Dendritic cell treated with granulocyte-macrophage colony-stimulating factor and Interleukin-4, amounts not matched to agents 40 ng/mL and 50 ng/mL, for 4 days (primary cell): Measurements from ENCODE around the gene TNS3.
A peak's percentile ranks its signal among the peaks of the same experiment; 100 is the strongest.

ENCODE experiments used
- H3K27ac Mint-ChIP-seq: one replicate; pipeline ENCODE4 v1.8.0; 2022; ENCODE audit warnings: mild to moderate bottlenecking, mixed read lengths
- H3K27me3 Mint-ChIP-seq: one replicate; pipeline ENCODE4 v1.8.0; 2022; ENCODE audit warnings: mild to moderate bottlenecking, mixed read lengths
- H3K36me3 Mint-ChIP-seq: one replicate; pipeline ENCODE4 v1.8.0; 2022; ENCODE audit warnings: low read depth, mixed read lengths
- H3K4me1 Mint-ChIP-seq: one replicate; pipeline ENCODE4 v1.8.0; 2022; ENCODE audit warnings: low read depth, mixed read lengths
- H3K4me3 Mint-ChIP-seq: one replicate; pipeline ENCODE4 v1.8.0; 2022; ENCODE audit warnings: mild to moderate bottlenecking, moderate library complexity, mixed read lengths
- H3K9me3 Mint-ChIP-seq: one replicate; pipeline ENCODE4 v1.8.0; 2022; ENCODE audit warnings: mixed read lengths
- intact Hi-C: fragments of 100-400 bp; cut with micrococcal nuclease; formaldehyde crosslinking; loops from one replicate; pipeline ENCODE4 v1.15.0; 2022

TNS3 gene

GRCh38 chr7:47581438-47581803 is 490 bp downstream of the TNS3 start:
- intact Hi-C loops: loop anchor here (10.0 kb wide), 1 partner anchor 233 kb away; no protein-coding TSS in a partner anchor
- Mint-ChIP-seq H3K4me1 (peaks cover 81% of the 10 kb centered on the region), H3K4me3 (peak overlapping the region; percentile 100), H3K27me3 (peaks cover 11% of the 10 kb centered on the region), H3K9me3 (no peaks in the 10 kb centered on the region), H3K36me3 (peaks cover 24% of the 10 kb centered on the region), H3K27ac (peak overlapping the region; percentile 96)

- intact Hi-C loops: loop anchor here (10.0 kb wide), 1 partner anchor 234 kb away; no protein-coding TSS in a partner anchor
- peak overlapping the region; percentile 96 for H3K27ac Mint-ChIP-seq
- peaks cover 30% of the 10 kb centered on the region for H3K36me3 Mint-ChIP-seq
- H3K4me3 Mint-ChIP-seq: peak overlapping the region; percentile 100
- peaks cover 81% of the 10 kb centered on the region for H3K4me1 Mint-ChIP-seq
- peaks cover 11% of the 10 kb centered on the region for H3K27me3 Mint-ChIP-seq
- H3K9me3 Mint-ChIP-seq: no peaks in the 10 kb centered on the region
Observed at GRCh38 chr7:47580811-47581331, 1.0 kb downstream of the TNS3 start.

DNA sequence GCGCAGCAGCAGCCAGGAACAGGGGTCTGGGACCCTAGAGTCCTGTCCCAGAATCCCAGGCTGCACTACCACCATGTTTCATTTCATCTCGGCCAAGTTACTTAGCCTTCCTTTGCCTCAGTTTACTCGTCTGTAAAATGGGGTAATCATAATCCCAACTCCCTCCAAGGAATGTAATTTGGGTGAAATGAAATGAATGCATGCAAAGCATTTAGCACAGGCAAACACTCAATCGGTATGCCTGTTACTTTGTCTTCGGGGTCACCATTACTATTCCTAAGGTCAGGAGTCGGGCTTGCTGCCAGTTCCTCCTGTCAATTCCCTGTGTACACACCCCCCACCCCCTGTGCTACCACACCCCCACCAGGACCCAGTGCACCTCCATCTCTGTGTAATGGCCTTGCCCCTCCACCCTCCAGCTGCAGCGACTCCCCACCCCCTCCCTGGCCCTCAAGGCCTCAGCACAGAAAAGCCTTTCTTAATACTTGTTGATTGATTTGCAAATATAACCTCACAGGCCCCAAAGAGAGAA is 1.7 kb downstream of the TNS3 start:
- intact Hi-C loops: loop anchor here (10.0 kb wide), 1 partner anchor 235 kb away; no protein-coding TSS in a partner anchor
- Mint-ChIP-seq H3K4me1 (peaks cover 83% of the 10 kb centered on the region), H3K4me3 (peak overlapping the region; percentile 100), H3K27me3 (peaks cover 11% of the 10 kb centered on the region), H3K36me3 (peaks cover 32% of the 10 kb centered on the region), H3K9me3 (no peaks in the 10 kb centered on the region), H3K27ac (peak overlapping the region; percentile 96)

GRCh38 chr7:47579458-47579857 is 2.5 kb downstream of the TNS3 start:
- H3K27ac Mint-ChIP-seq: peak overlapping the region; percentile 96
- H3K4me3 Mint-ChIP-seq: no peak overlapping the region
- H3K36me3 Mint-ChIP-seq: peaks cover 32% of the 10 kb centered on the region
- peaks cover 11% of the 10 kb centered on the region for H3K27me3 Mint-ChIP-seq
- peaks cover 86% of the 10 kb centered on the region for H3K4me1 Mint-ChIP-seq
- no peaks in the 10 kb centered on the region for H3K9me3 Mint-ChIP-seq
- intact Hi-C loops: no loop called here

- Mint-ChIP-seq H3K27ac (peak overlapping the region; percentile 96), H3K9me3 (no peaks in the 10 kb centered on the region), H3K27me3 (peaks cover 11% of the 10 kb centered on the region), H3K4me3 (no peak overlapping the region), H3K36me3 (peaks cover 32% of the 10 kb centered on the region), H3K4me1 (peaks cover 86% of the 10 kb centered on the region)
- intact Hi-C loops: no loop called here
Observed at GRCh38 chr7:47578579-47579270, 3.2 kb downstream of the TNS3 start.

- Mint-ChIP-seq H3K27me3 (peaks cover 2% of the 10 kb centered on the region), H3K9me3 (no peaks in the 10 kb centered on the region), H3K27ac (peak overlapping the region; percentile 90), H3K4me3 (peak overlapping the region; percentile 15), H3K4me1 (peaks cover 86% of the 10 kb centered on the region), H3K36me3 (peaks cover 40% of the 10 kb centered on the region)
- intact Hi-C loops: no loop called here
Observed at GRCh38 chr7:47577321-47577919, 4.5 kb downstream of the TNS3 start.

DNA sequence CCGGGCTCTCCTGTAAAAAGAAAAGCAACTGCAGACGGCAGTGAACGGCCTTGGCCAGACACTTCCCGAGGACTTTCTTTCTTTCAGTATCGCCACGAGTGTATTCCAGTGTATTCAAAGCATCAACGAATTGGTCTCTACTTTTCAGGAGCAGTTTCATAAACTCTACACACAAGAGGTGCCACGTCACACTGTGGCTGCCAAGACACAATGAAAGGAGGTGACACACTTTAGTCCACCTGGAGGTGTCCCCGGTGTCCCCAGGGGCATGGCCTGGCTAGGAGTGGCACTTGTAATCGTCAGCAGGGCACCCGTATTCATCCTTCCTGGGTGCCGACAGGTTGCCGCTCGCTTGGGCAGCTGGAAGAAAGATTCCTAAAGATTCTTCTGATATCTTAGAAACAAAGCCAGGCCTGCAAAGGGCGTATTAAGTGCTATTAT is 5.0 kb downstream of the TNS3 start:
- Mint-ChIP-seq H3K4me1 (peaks cover 89% of the 10 kb centered on the region), H3K27ac (peak overlapping the region; percentile 90), H3K36me3 (peaks cover 38% of the 10 kb centered on the region), H3K9me3 (no peaks in the 10 kb centered on the region), H3K27me3 (no peaks in the 10 kb centered on the region), H3K4me3 (peak overlapping the region; percentile 15)
- intact Hi-C loops: no loop called here

GRCh38 chr7:47576031-47576865 is 5.7 kb downstream of the TNS3 start:
- intact Hi-C loops: no loop called here
- H3K27ac Mint-ChIP-seq: peak overlapping the region; percentile 90
- H3K9me3 Mint-ChIP-seq: no peaks in the 10 kb centered on the region
- peaks cover 96% of the 10 kb centered on the region for H3K4me1 Mint-ChIP-seq
- H3K36me3 Mint-ChIP-seq: peaks cover 32% of the 10 kb centered on the region
- no peaks in the 10 kb centered on the region for H3K27me3 Mint-ChIP-seq
- peak overlapping the region; percentile 4 for H3K4me3 Mint-ChIP-seq

DNA sequence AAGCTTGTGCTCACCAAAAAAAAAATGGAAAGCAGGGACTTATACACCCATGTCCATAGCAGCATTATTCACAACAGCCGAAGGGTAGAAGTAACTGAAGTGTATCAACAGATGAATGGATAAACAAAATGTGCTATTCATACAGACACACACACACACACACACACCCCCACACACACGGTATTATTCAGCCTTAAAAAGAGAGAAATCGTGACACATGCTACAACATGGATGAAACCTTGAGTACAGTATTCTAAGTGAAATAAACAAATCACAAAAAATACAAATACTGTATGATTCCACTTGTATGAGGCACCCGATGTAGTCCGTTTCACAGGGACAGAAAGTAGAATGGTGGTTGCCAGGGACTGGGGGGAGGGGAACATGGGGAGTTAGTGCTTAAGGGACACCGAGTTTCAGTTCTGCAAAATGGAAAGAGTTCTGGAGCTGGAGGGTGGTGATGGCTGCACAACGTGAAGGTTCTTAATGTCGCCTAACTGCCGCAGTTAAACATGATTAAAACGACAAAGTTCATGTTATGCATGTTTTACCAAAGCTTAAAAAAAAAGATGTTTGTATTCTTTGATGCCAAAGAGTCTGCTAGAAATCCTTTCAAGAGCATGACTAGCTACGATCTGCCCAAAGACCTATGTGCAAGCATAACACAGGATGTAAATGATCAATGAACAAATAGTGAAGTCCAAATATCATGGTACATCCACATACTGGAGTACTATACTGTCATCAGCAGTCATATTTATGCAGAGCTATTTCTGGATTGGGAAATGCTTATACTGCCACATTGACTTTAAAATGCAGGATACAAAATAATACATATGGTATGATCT is 7.2 kb downstream of the TNS3 start:
- peaks cover 92% of the 10 kb centered on the region for H3K4me1 Mint-ChIP-seq
- H3K27ac Mint-ChIP-seq: peak overlapping the region; percentile 90
- no peaks in the 10 kb centered on the region for H3K9me3 Mint-ChIP-seq
- H3K4me3 Mint-ChIP-seq: peak overlapping the region; percentile 64
- H3K27me3 Mint-ChIP-seq: no peaks in the 10 kb centered on the region
- intact Hi-C loops: loop anchor here (5.0 kb wide), 1 partner anchor 77 kb away; no protein-coding TSS in a partner anchor
- H3K36me3 Mint-ChIP-seq: peaks cover 26% of the 10 kb centered on the region

- Mint-ChIP-seq H3K4me3 (peak overlapping the region; percentile 64), H3K27ac (peak overlapping the region; percentile 90), H3K36me3 (peaks cover 26% of the 10 kb centered on the region), H3K27me3 (no peaks in the 10 kb centered on the region), H3K4me1 (peaks cover 86% of the 10 kb centered on the region), H3K9me3 (no peaks in the 10 kb centered on the region)
- intact Hi-C loops: loop anchor here (5.0 kb wide), 1 partner anchor 77 kb away; no protein-coding TSS in a partner anchor
Observed at GRCh38 chr7:47573758-47574481, 8.0 kb downstream of the TNS3 start.

- intact Hi-C loops: loop anchor here (5.0 kb wide), 1 partner anchor 76 kb away; no protein-coding TSS in a partner anchor
- Mint-ChIP-seq H3K4me1 (peaks cover 88% of the 10 kb centered on the region), H3K9me3 (no peaks in the 10 kb centered on the region), H3K36me3 (peaks cover 29% of the 10 kb centered on the region), H3K27me3 (no peaks in the 10 kb centered on the region), H3K27ac (peak overlapping the region; percentile 90), H3K4me3 (peak overlapping the region; percentile 5)
Observed at GRCh38 chr7:47572939-47573757, 8.8 kb downstream of the TNS3 start.

DNA sequence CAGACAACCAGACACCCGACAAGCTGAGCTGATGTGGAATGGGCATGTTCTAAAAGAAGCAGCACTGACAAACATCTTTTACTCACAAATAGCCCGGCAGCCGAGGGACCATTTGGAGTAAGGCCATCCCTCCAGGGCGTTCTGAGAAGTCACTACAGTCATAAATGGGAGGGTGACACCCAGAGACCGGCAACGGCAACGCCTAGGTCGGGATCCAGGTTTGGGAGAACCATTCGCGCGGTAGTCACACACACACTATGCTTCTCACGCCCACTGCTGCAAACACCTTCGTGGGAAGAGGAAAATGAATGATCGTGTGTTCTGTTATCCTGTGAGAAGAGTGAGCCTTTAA is 9.8 kb downstream of the TNS3 start:
- Mint-ChIP-seq H3K27me3 (no peaks in the 10 kb centered on the region), H3K27ac (peak overlapping the region; percentile 90), H3K4me1 (peaks cover 90% of the 10 kb centered on the region), H3K9me3 (no peaks in the 10 kb centered on the region), H3K36me3 (peaks cover 25% of the 10 kb centered on the region), H3K4me3 (peak overlapping the region; percentile 60)
- intact Hi-C loops: loop anchor here (5.0 kb wide), 1 partner anchor 75 kb away; no protein-coding TSS in a partner anchor
